Ectodermal cell (in vitro differentiated cells): ENCODE measurements around the gene GAREM2.

ENCODE experiments used
- H3K27ac ChIP-seq: 2 replicates; pipeline ENCODE4 v1.7.0; 2013; ENCODE audit warnings: mild to moderate bottlenecking, low read depth, low read length; ENCODE audit not compliant: insufficient read depth, poor library complexity, severe bottlenecking
- H3K27me3 ChIP-seq: 2 replicates; pipeline ENCODE4 v1.7.0; 2013; ENCODE audit warnings: mild to moderate bottlenecking, low read length; ENCODE audit not compliant: insufficient read depth, control insufficient read depth, poor library complexity, severe bottlenecking
- H3K36me3 ChIP-seq: one replicate; pipeline ENCODE4 v1.7.0; 2013; ENCODE audit warnings: low read length; ENCODE audit not compliant: control insufficient read depth, insufficient read depth
- H3K4me1 ChIP-seq: one replicate; pipeline ENCODE4 v1.7.0; 2013; ENCODE audit warnings: low read length; ENCODE audit not compliant: control insufficient read depth, insufficient read depth
- H3K4me3 ChIP-seq: 2 replicates; pipeline ENCODE4 v1.7.0; 2013; ENCODE audit warnings: low read depth, low read length, control low read depth; ENCODE audit not compliant: insufficient read depth
- H3K9me3 ChIP-seq: 2 replicates; pipeline ENCODE4 v1.7.0; 2013; ENCODE audit warnings: mild to moderate bottlenecking, low read length, moderate library complexity; ENCODE audit not compliant: control insufficient read depth
- WGBS, 2 experiments: methylation state at CpG; one replicate each; pipeline ENCODE4 v1.1.7; 2013; ENCODE audit warnings: missing lambda C conversion rate in 2 of 2; 5-methylcytosine and 5-hydroxymethylcytosine counted together

Gene GAREM2

GRCh38 chr2:26185954-26186770, 13.3 kb downstream of the GAREM2 start:
- H3K9me3 ChIP-seq = no peaks in the 10 kb centered on the region
- H3K36me3 ChIP-seq = peaks cover 9% of the 10 kb centered on the region
- no peaks in the 10 kb centered on the region for H3K4me1 ChIP-seq
- 92 to 94% methylated on average over 16 of the region's 16 CpGs for WGBS, 2 experiments
- H3K27ac ChIP-seq = no peak overlapping the region
- H3K27me3 ChIP-seq = peaks cover 26% of the 10 kb centered on the region
- H3K4me3 ChIP-seq = no peak overlapping the region

- Histone ChIP-seq H3K4me1 (no peaks in the 10 kb centered on the region), H3K27ac (no peak overlapping the region), H3K36me3 (peaks cover 13% of the 10 kb centered on the region), H3K4me3 (no peak overlapping the region), H3K9me3 (no peaks in the 10 kb centered on the region), H3K27me3 (peaks cover 26% of the 10 kb centered on the region)
- WGBS, 2 experiments = 90 to 92% methylated on average over 15 of the region's 15 CpGs
Observed at GRCh38 chr2:26187114-26187513, 14.2 kb downstream of the GAREM2 start.

- WGBS, 2 experiments = 89 to 90% methylated on average over 16 of the region's 16 CpGs
- no peaks in the 10 kb centered on the region for H3K4me1 ChIP-seq
- peaks cover 13% of the 10 kb centered on the region for H3K36me3 ChIP-seq
- no peak overlapping the region for H3K4me3 ChIP-seq
- H3K9me3 ChIP-seq = no peaks in the 10 kb centered on the region
- no peak overlapping the region for H3K27ac ChIP-seq
- H3K27me3 ChIP-seq = peaks cover 26% of the 10 kb centered on the region
Observed at GRCh38 chr2:26187537-26188104, 14.7 kb downstream of the GAREM2 start.

DNA sequence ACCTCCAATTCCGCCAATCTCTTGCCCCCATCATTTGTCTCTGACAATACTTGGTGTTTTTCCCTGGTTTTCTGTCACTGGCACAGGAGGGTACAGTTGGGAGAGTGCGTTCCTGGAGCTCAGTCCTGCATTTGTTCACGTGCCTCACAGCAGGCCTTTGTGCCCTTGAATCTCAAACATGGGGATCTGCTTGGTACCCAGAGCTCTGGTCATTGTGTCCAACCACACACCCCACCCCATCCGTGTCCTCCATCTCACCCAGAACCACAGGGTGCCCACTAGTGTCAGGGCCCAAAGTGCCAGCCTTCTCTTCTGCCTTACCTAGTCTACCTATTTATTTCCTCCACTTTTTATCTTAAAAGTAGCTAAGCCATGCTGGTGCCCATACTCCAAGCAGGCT, 16.2 kb downstream of the GAREM2 start:
- WGBS, 2 experiments = 90 to 94% methylated on average over 4 of the region's 4 CpGs
- H3K4me3 ChIP-seq = no peak overlapping the region
- no peaks in the 10 kb centered on the region for H3K4me1 ChIP-seq
- H3K27me3 ChIP-seq = peaks cover 15% of the 10 kb centered on the region
- no peak overlapping the region for H3K27ac ChIP-seq
- H3K36me3 ChIP-seq = peaks cover 16% of the 10 kb centered on the region
- H3K9me3 ChIP-seq = no peaks in the 10 kb centered on the region

DNA sequence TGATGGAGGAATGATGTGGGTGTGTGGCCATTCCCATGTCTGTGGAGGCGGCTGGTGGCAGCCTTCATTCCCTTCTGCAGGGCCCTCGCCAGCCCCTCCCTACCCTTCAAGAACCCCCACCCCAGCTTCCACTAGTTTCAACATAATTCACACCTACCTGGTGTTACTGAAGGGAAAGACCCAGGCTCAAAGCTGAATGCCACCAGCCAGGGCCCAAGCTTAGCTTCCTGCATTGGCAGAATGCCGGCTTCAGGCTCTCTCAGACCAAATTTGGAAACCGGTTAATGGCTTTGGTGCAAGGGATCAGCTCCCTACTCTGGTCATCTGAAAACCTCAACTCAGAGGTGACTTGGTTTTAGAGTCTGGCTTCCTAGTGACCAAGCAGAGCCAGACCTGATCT, 16.9 kb downstream of the GAREM2 start:
- H3K4me1 ChIP-seq = no peaks in the 10 kb centered on the region
- H3K27me3 ChIP-seq = peaks cover 9% of the 10 kb centered on the region
- no peaks in the 10 kb centered on the region for H3K9me3 ChIP-seq
- no peak overlapping the region for H3K4me3 ChIP-seq
- 91 to 95% methylated on average over 4 of the region's 4 CpGs for WGBS, 2 experiments
- peaks cover 21% of the 10 kb centered on the region for H3K36me3 ChIP-seq
- no peak overlapping the region for H3K27ac ChIP-seq

DNA sequence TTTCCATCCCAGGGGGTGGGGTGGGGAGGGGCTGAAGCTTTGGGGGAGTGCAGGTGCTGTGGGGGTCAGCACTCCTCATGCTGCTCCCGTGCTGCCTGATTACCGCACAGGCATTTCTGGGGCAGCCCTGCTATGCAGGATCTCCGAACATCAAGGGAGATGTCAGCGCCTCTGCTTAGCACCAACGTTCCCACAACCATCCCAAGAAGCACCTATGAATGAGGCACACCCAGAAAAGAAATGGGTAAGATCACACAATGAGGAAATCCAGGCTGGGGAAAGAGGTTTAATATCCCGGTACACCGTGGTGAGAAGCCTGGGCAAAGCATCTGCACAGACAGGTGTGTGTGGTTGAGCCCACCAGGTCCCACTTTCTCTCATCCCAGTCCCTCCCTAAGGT, 17.5 kb downstream of the GAREM2 start:
- no peak overlapping the region for H3K27ac ChIP-seq
- 89 to 94% methylated on average over 7 of the region's 7 CpGs for WGBS, 2 experiments
- H3K27me3 ChIP-seq = peaks cover 4% of the 10 kb centered on the region
- H3K36me3 ChIP-seq = peaks cover 24% of the 10 kb centered on the region
- no peak overlapping the region for H3K4me3 ChIP-seq
- no peaks in the 10 kb centered on the region for H3K9me3 ChIP-seq
- H3K4me1 ChIP-seq = no peaks in the 10 kb centered on the region

DNA sequence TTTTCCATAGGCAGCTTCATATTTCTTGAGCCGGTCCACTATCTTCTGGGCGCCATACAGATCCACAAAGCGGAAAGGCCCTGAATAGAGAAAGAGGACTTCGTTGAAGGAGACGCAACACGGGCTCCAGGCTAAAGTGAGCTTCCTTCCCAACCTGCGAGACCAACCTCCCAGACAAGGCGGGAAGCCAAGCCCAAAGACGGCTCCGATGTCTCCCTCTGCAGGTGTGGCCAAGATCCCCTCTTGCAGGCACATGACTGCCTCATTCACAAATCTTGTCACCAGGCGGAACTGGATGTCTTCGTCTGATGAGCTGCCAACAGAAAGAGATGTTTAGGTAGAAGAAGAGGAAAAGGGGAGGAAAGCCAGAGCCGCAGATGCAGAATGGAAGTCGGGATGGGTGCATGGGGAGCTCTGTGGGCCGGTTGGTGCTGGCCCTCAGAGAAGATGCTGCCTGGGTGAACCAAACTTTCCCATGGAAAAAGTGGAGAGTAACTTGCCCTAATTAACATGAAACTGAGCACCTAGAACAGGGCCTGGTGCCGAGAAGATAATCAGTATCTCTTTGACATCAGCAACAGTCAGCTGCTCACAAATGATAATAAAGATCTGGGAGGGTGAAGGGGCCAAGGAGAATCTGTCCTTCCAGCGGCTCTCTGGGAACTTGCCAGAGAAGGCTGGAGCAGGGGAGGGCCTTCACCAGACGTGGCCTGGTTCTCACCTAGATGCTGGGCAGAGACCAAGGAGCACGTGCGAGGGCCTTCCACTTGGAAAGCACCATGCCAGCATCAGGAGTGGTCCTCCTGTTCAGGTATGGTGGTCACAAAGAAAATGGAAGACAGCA, 18.6 kb downstream of the GAREM2 start:
- Histone ChIP-seq H3K4me1 (no peaks in the 10 kb centered on the region), H3K36me3 (peaks cover 24% of the 10 kb centered on the region), H3K27ac (no peak overlapping the region), H3K4me3 (no peak overlapping the region), H3K27me3 (no peaks in the 10 kb centered on the region), H3K9me3 (no peaks in the 10 kb centered on the region)
- 93% methylated on average over 20 of the region's 20 CpGs for WGBS, 2 experiments

DNA sequence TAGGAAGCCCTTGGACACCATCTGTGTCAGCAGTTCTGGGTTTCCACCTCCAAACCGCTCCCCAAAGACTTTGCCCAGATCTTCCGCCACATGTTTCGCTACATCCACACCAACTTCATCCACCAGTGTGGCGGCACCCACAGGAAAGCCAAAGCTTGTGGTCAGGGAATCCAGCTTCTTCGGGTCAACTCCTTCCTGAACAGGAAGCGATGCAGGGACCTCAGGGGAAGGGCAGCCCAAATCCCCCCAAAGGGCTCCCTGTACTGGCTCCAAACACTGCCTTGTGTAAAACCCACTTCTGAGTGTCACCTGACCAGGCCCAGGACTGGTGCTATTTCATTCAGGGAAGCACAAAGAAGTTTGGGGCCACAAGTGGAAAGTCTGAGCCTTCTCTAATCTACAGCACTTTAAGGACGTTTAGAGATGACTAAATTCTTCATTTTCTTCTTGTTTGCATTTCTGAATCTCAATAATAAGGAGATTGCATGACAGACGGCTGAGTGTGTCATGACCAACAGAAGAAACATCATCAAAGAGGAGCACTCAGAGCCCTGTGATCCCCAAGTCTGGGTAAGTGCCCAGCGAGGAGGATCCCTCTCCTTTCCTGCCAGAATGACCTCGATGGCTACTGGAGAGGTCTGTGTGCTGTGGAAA, 20.8 kb downstream of the GAREM2 start:
- H3K4me3 ChIP-seq = no peak overlapping the region
- H3K36me3 ChIP-seq = peaks cover 24% of the 10 kb centered on the region
- H3K27me3 ChIP-seq = no peaks in the 10 kb centered on the region
- H3K27ac ChIP-seq = no peak overlapping the region
- no peaks in the 10 kb centered on the region for H3K4me1 ChIP-seq
- no peaks in the 10 kb centered on the region for H3K9me3 ChIP-seq
- 96 to 97% methylated on average over 10 of the region's 10 CpGs for WGBS, 2 experiments

- Histone ChIP-seq H3K9me3 (no peaks in the 10 kb centered on the region), H3K27me3 (no peaks in the 10 kb centered on the region), H3K4me1 (no peaks in the 10 kb centered on the region), H3K27ac (no peak overlapping the region), H3K36me3 (peaks cover 19% of the 10 kb centered on the region), H3K4me3 (no peak overlapping the region)
- WGBS, 2 experiments = 93 to 95% methylated on average over 12 of the region's 12 CpGs
Observed at GRCh38 chr2:26195040-26195984, 22.4 kb downstream of the GAREM2 start.
